ENCODE data around the gene CMTM8.

CMTM8 gene

GRCh38 chr3:32292085-32292796, 53.8 kb downstream of the CMTM8 start:
- DNase-seq (ENCODE audit: extremely low spot score) = no peak
- TF ChIP-seq HDGF (IDR thresholded peaks at IDR 0.05; ENCODE audit: borderline replicate concordance) = no peak
- no peak for TF ChIP-seq PKNOX1 (IDR thresholded peaks at IDR 0.05)
- TF ChIP-seq TARDBP (IDR thresholded peaks at IDR 0.05) = no peak
- TF ChIP-seq ZNF384 (IDR thresholded peaks at IDR 0.05) = no peak
- TF ChIP-seq CTBP1 (IDR thresholded peaks at IDR 0.05; ENCODE audit: borderline replicate concordance) = no peak
- no peak for TF ChIP-seq L3MBTL2 (conservative IDR thresholded peaks at IDR 0.05)
- TF ChIP-seq FOXA1 (IDR thresholded peaks at IDR 0.05) = no peak
- no peak for TF ChIP-seq FOXK2 (IDR thresholded peaks at IDR 0.05)
- no peak for TF ChIP-seq ARNT (IDR thresholded peaks at IDR 0.05)
- TF ChIP-seq NFRKB (IDR thresholded peaks at IDR 0.05) = no peak
- TF ChIP-seq BHLHE40 (IDR thresholded peaks at IDR 0.05; ENCODE audit: borderline replicate concordance) = no peak
- TF ChIP-seq SP1 (IDR thresholded peaks at IDR 0.05) = no peak
- no peak for TF ChIP-seq FOXM1 (IDR thresholded peaks at IDR 0.05; ENCODE audit: borderline replicate concordance)
- TF ChIP-seq SUZ12 (IDR thresholded peaks at IDR 0.05) = no peak
- TF ChIP-seq LEF1 (IDR thresholded peaks at IDR 0.05; ENCODE audit: borderline replicate concordance) = no peak
- TF ChIP-seq ELF4 (IDR thresholded peaks at IDR 0.05) = no peak
- CTCF ChIA-PET = interaction anchor here (0.6 to 1.2 kb wide), 2 partner anchors 15 to 83 kb away, joined by 4 read pairs; no protein-coding TSS in a partner anchor
- POLR2A ChIA-PET = no interaction called here

- DNase-seq (ENCODE audit: extremely low spot score) = no peak
- TF ChIP-seq ARNT (IDR thresholded peaks at IDR 0.05) (no peak), SUZ12 (IDR thresholded peaks at IDR 0.05) (no peak), ZNF384 (IDR thresholded peaks at IDR 0.05) (no peak), FOXA1 (IDR thresholded peaks at IDR 0.05) (no peak), SP1 (IDR thresholded peaks at IDR 0.05) (no peak), ELF4 (IDR thresholded peaks at IDR 0.05) (no peak), FOXM1 (IDR thresholded peaks at IDR 0.05; ENCODE audit: borderline replicate concordance) (no peak), TARDBP (IDR thresholded peaks at IDR 0.05) (no peak), PKNOX1 (IDR thresholded peaks at IDR 0.05) (no peak), FOXK2 (IDR thresholded peaks at IDR 0.05) (no peak), L3MBTL2 (conservative IDR thresholded peaks at IDR 0.05) (no peak), BHLHE40 (IDR thresholded peaks at IDR 0.05; ENCODE audit: borderline replicate concordance) (no peak)
- ChIA-PET POLR2A (no interaction called here), CTCF (no interaction called here)
Observed at GRCh38 chr3:32293903-32294302, 55.4 kb downstream of the CMTM8 start.

GRCh38 chr3:32296251-32297204, 58.0 kb downstream of the CMTM8 start:
- ChIA-PET CTCF (interaction anchor here (0.7 to 1.3 kb wide), 4 partner anchors 8 to 49 kb away, joined by 3 to 4 read pairs (median 4); no protein-coding TSS in a partner anchor), POLR2A (no interaction called here)
- no peak for TF ChIP-seq PKNOX1 (IDR thresholded peaks at IDR 0.05)
- TF ChIP-seq FOXK2 (IDR thresholded peaks at IDR 0.05) = peak; percentile 88
- peak; percentile 86 for DNase-seq (ENCODE audit: extremely low spot score)

DNA sequence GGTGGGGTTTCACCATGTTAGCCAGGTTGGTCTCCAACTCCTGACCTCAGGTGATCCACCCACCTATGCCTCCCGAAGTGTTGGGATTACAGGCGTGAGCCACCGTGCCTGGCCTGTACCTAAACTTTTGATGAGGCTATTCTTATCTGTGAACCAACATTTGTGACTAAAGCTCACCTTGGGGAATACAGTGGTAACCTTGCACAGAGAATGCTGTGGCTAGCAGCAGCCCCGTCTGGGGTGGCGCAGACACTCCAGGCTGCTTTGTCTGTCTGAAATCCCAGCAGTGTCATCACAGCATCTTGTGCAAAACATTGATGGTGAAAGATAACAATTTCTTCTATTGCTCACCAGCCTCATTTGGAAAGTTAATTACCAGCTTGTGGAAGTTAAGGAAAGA, 58.9 kb downstream of the CMTM8 start:
- POLR2A ChIA-PET = no interaction called here
- TF ChIP-seq LEF1 (IDR thresholded peaks at IDR 0.05; ENCODE audit: borderline replicate concordance) = no peak
- TF ChIP-seq FOXA1 (IDR thresholded peaks at IDR 0.05) = no peak
- TF ChIP-seq L3MBTL2 (conservative IDR thresholded peaks at IDR 0.05) = no peak
- CTCF ChIA-PET = interaction anchor here (0.6 to 1.0 kb wide), 4 partner anchors 9 to 262 kb away, joined by 3 to 4 read pairs (median 4); no protein-coding TSS in a partner anchor

GRCh38 chr3:32301426-32301825, 62.9 kb downstream of the CMTM8 start:
- CTCF ChIA-PET = no interaction called here
- TF ChIP-seq SUZ12 (IDR thresholded peaks at IDR 0.05) (no peak), ZNF384 (IDR thresholded peaks at IDR 0.05) (no peak), SP1 (IDR thresholded peaks at IDR 0.05) (no peak), FOXA1 (IDR thresholded peaks at IDR 0.05) (no peak), ELF4 (IDR thresholded peaks at IDR 0.05) (no peak), TARDBP (IDR thresholded peaks at IDR 0.05) (no peak), HDGF (IDR thresholded peaks at IDR 0.05; ENCODE audit: borderline replicate concordance) (no peak), FOXK2 (IDR thresholded peaks at IDR 0.05) (no peak), BHLHE40 (IDR thresholded peaks at IDR 0.05; ENCODE audit: borderline replicate concordance) (no peak), ARNT (IDR thresholded peaks at IDR 0.05) (no peak), PKNOX1 (IDR thresholded peaks at IDR 0.05) (no peak), CTBP1 (IDR thresholded peaks at IDR 0.05; ENCODE audit: borderline replicate concordance) (no peak), FOXM1 (IDR thresholded peaks at IDR 0.05; ENCODE audit: borderline replicate concordance) (no peak), L3MBTL2 (conservative IDR thresholded peaks at IDR 0.05) (no peak), LEF1 (IDR thresholded peaks at IDR 0.05; ENCODE audit: borderline replicate concordance) (no peak), NFRKB (IDR thresholded peaks at IDR 0.05) (no peak)
- DNase-seq (ENCODE audit: extremely low spot score) = no peak
- POLR2A ChIA-PET = no interaction called here

More for the DNA sequence above, 58.9 kb downstream of the CMTM8 start:
- no peak for DNase-seq (ENCODE audit: extremely low spot score)
